Panc1 (cell line): ENCODE results near the gene P2RX2. TPM values are rescaled to one million over a fixed set of nuclear protein-coding genes. Genes with fewer than 3 reads are reported as not detected.

Experiments
- ATAC-seq: fragments of 200-7000 bp; cut with Tn5 transposase; 2 replicates; pipeline ENCODE4 v1.9.1; 2020; ENCODE audit warnings: mild to moderate bottlenecking, moderate library complexity
- BruUV-seq: library from RNA; stranded (reverse); fragments of 400-500 nt; replicated peaks from 2 replicates; lab custom pipeline; 2021; lab: Mats Ljungman, UMichigan
- CTCF ChIA-PET: fragments of 300-600 bp; sonication (Branson Sonifier 250); formaldehyde crosslinking; loops from one replicate; lab custom pipeline; 2022; ENCODE audit warnings: antibody characterized with exemption; lab: Charles Lee
- POLR2A ChIA-PET: fragments of 300-600 bp; sonication (Branson Sonifier 250); formaldehyde crosslinking; loops from one replicate; lab custom pipeline; 2022; ENCODE audit warnings: antibody characterized with exemption; lab: Charles Lee
- DNase-seq: peaks from one replicate; pipeline ENCODE4 v3.0.0-alpha.2; 2010; ENCODE audit warnings: low read depth, low spot score
- H3K27ac ChIP-seq: 2 replicates; pipeline ENCODE4 v1.5.1; 2011; ENCODE audit warnings: mild to moderate bottlenecking, low read length, inconsistent platforms
- H3K27me3 ChIP-seq: fragments of 200-500 bp; sonication (Bioruptor generic); 2 replicates; pipeline ENCODE4 v1.6.0; 2014; ENCODE audit warnings: low read length, inconsistent platforms; ENCODE audit not compliant: control insufficient read depth, insufficient read depth
- H3K36me3 ChIP-seq: fragments of 200-500 bp; sonication (Bioruptor generic); 2 replicates; pipeline ENCODE4 v1.5.1; 2014; ENCODE audit warnings: inconsistent platforms, mild to moderate bottlenecking, low read length, moderate library complexity; ENCODE audit not compliant: control insufficient read depth, insufficient read depth
- H3K4me1 ChIP-seq: 2 replicates; pipeline ENCODE4 v1.5.1; 2011; ENCODE audit warnings: inconsistent platforms, mild to moderate bottlenecking, low read length, moderate library complexity; ENCODE audit not compliant: control insufficient read depth, insufficient read depth
- H3K4me3 ChIP-seq, 2 experiments: 2 replicates each; pipeline ENCODE4 v1.5.1; 2011 to 2012; ENCODE audit warnings: low read depth in 2 of 2, low read length in 2 of 2, mild to moderate bottlenecking in 2 of 2, inconsistent platforms in 1 of 2, moderate library complexity in 1 of 2
- H3K9me3 ChIP-seq: fragments of 200-500 bp; sonication (Bioruptor generic); 2 replicates; pipeline ENCODE4 v1.5.1; 2014; ENCODE audit warnings: low read depth, mild to moderate bottlenecking, inconsistent platforms, low read length, moderate library complexity; ENCODE audit not compliant: control insufficient read depth, insufficient read depth
- CTCF ChIP-seq: fragments of 450-650 bp; IDR thresholded peaks from 2 replicates; pipeline ENCODE4 v1.5.1; 2017; ENCODE audit warnings: mild to moderate bottlenecking
- POLR2AphosphoS5 ChIP-seq: IDR thresholded peaks from 2 replicates; pipeline ENCODE4 v1.6.1; 2012; ENCODE audit warnings: mild to moderate bottlenecking, low read depth, low read length, moderate library complexity
- REST ChIP-seq, 2 experiments: IDR thresholded peaks; 2 replicates each; pipeline ENCODE4 v1.6.1; 2011 to 2012; ENCODE audit warnings: low read depth in 2 of 2, control low read depth in 1 of 2, low read length in 1 of 2, mild to moderate bottlenecking in 1 of 2, moderate library complexity in 1 of 2; ENCODE audit not compliant: insufficient read depth in 1 of 2
- SIN3A ChIP-seq: IDR thresholded peaks from 2 replicates; pipeline ENCODE4 v1.6.1; 2012; ENCODE audit warnings: low read depth, mild to moderate bottlenecking, low read length, moderate library complexity, borderline replicate concordance; ENCODE audit not compliant: insufficient read depth
- TCF7L2 ChIP-seq: IDR thresholded peaks from 2 replicates; pipeline ENCODE4 v1.6.1; 2011; ENCODE audit warnings: mild to moderate bottlenecking, low read depth, low read length, inconsistent platforms
- in situ Hi-C: cut with HindIII; loops from 2 replicates; pipeline ENCODE4 v1.10.0; 2016; ENCODE audit warnings: low sequenced_read_pairs, low pct_unique_long_range_greater_than_20kb
- intact Hi-C: fragments of 100-400 bp; cut with micrococcal nuclease; formaldehyde crosslinking; loops from one replicate; pipeline ENCODE4 v1.10.0; 2022; ENCODE audit not compliant: unreplicated experiment
- total RNA-seq: library from RNA; stranded (reverse); gene quantifications from one replicate; pipeline ENCODE4 v1.2.1, GENCODE V29; 2021; ENCODE audit not compliant: unreplicated experiment

The P2RX2 gene
- total RNA-seq, 1 experiment from 2014 or later: 1.2 TPM

GRCh38 chr12:132610866-132611602 is 7.5 kb upstream of the P2RX2 start:
- Histone ChIP-seq H3K27me3 (no peaks in the 10 kb centered on the region; the same call in 1 of the 2 replicates), H3K4me1 (peaks cover 29% of the 10 kb centered on the region), H3K9me3 (no peaks in the 10 kb centered on the region), H3K4me3 (no peak overlapping the region), H3K27ac (no peak overlapping the region), H3K36me3 (no peaks in the 10 kb centered on the region)
- POLR2A ChIA-PET: interaction anchor here (0.5 kb wide), 1 partner anchor 11 kb away, joined by 3 read pairs; no protein-coding TSS in a partner anchor
- TF ChIP-seq SIN3A (no peak), CTCF (no peak)
- DNase-seq: no peak
- in situ Hi-C loops (no loop called here), intact Hi-C loops (no loop called here)
- no TSS peak for BruUV-seq
- no peak for ATAC-seq
- CTCF ChIA-PET: interaction anchor here (0.5 kb wide), 1 partner anchor 88 kb away, joined by 3 read pairs; no protein-coding TSS in a partner anchor

GRCh38 chr12:132611620-132612019 is 7.0 kb upstream of the P2RX2 start:
- intact Hi-C loops: no loop called here
- ChIA-PET POLR2A (no interaction called here), CTCF (no interaction called here)
- no peak for ATAC-seq
- in situ Hi-C loops: no loop called here
- DNase-seq: no peak
- H3K27me3 ChIP-seq: no peaks in the 10 kb centered on the region; the same call in 1 of the 2 replicates
- no peak overlapping the region for H3K27ac ChIP-seq
- no TSS peak for BruUV-seq
- no peaks in the 10 kb centered on the region for H3K9me3 ChIP-seq
- H3K4me3 ChIP-seq: no peak overlapping the region
- TF ChIP-seq TCF7L2 (no peak), CTCF (no peak), POLR2AphosphoS5 (no peak), REST (IDR thresholded peaks at IDR 0.05; ENCODE audit: insufficient read depth in 1 of 2, low read depth in 2 of 2, low read length in 1 of 2) (no peak), SIN3A (no peak)
- no peaks in the 10 kb centered on the region for H3K36me3 ChIP-seq
- H3K4me1 ChIP-seq: peaks cover 23% of the 10 kb centered on the region
